Small intestine (tissue), 7 donors: Measurements from ENCODE around the gene GARNL3. TPM values are rescaled to one million over a fixed set of nuclear protein-coding genes. Genes with fewer than 3 reads are reported as not detected.

Experiments
- DNase-seq, 2 donors: peaks; one replicate each; pipeline versions ENCODE4 v3.0.0 to v3.0.0-alpha.2; 2013
- FAIRE-seq: peaks from 2 replicates; lab custom pipeline; 2012; peaks lifted over from hg19 to GRCh38; lab: Jason Lieb, UNC
- H3K27ac ChIP-seq, 3 donors: one replicate each; pipeline ENCODE4 v1.5.1; 2013; ENCODE audit warnings: low read length in 2 of 3, mild to moderate bottlenecking in 2 of 3, control low read depth in 1 of 3, inconsistent platforms in 1 of 3, low read depth in 1 of 3, moderate library complexity in 1 of 3
- H3K27me3 ChIP-seq, 3 donors: one replicate each; pipeline ENCODE4 v1.6.1; 2013; ENCODE audit warnings: low read length in 3 of 3, inconsistent platforms in 1 of 3; ENCODE audit not compliant: control insufficient read depth in 3 of 3, insufficient read depth in 3 of 3
- H3K36me3 ChIP-seq, 3 donors: one replicate each; pipeline ENCODE4 v1.6.1; 2013; ENCODE audit warnings: low read length in 3 of 3, inconsistent platforms in 1 of 3, low read depth in 1 of 3, mild to moderate bottlenecking in 1 of 3, moderate library complexity in 1 of 3; ENCODE audit not compliant: control insufficient read depth in 3 of 3, insufficient read depth in 2 of 3
- H3K4me1 ChIP-seq, 3 donors: one replicate each; pipeline ENCODE4 v1.6.1; 2013; ENCODE audit warnings: low read length in 2 of 3, inconsistent platforms in 1 of 3, low read depth in 1 of 3, mild to moderate bottlenecking in 1 of 3, moderate library complexity in 1 of 3; ENCODE audit not compliant: control insufficient read depth in 3 of 3, insufficient read depth in 2 of 3
- H3K4me3 ChIP-seq, 3 donors: one replicate each; pipeline ENCODE4 v1.5.1; 2013; ENCODE audit warnings: low read length in 3 of 3, control low read depth in 1 of 3, inconsistent platforms in 1 of 3, low read depth in 1 of 3, mild to moderate bottlenecking in 1 of 3, moderate library complexity in 1 of 3
- H3K9me3 ChIP-seq, 2 donors: one replicate each; pipeline ENCODE4 v1.6.1; 2013; ENCODE audit warnings: low read depth in 1 of 2, low read length in 1 of 2; ENCODE audit not compliant: control insufficient read depth in 2 of 2, insufficient read depth in 1 of 2
- WGBS, 3 donors: extraction: QIAGEN DNeasy Blood & Tissue Kit; methylation state at CpG; one replicate each; pipeline ENCODE4 v1.1.7; 2013; 5-methylcytosine and 5-hydroxymethylcytosine counted together
- polyA plus RNA-seq, 4 donors: library from polyadenylated mRNA; stranded (reverse) in 3 of 4; unstranded in 1 of 4; fragments of 200-250 nt in 3 of 4; fragments of 120-200 nt in 1 of 4; gene quantifications; one replicate each; pipeline versions ENCODE4 v1.2.1 to v1.2.3, GENCODE V29; 2013
- donor health status: healthy with polysubstance abuse.
- donor health status: control.
- donor health status: control.
- donor health status: Bipolar disorder and iron deficiency.
- donor health status: healthy.

GARNL3 gene
- polyA plus RNA-seq, 4 donors = 1.6 to 11.3 (median 3.5) TPM

GRCh38 chr9:127437497-127438264, 173.1 kb downstream of the GARNL3 start:
- no peaks in the 10 kb centered on the region for H3K27me3 ChIP-seq
- DNase-seq (no peak), FAIRE-seq (no peak)
- WGBS, 3 donors = 82 to 85% (median 85%) methylated on average over 12 of the region's 12 CpGs
- H3K4me3 ChIP-seq = no peak overlapping the region
- no peaks in the 10 kb centered on the region for H3K4me1 ChIP-seq
- H3K27ac ChIP-seq = no peak overlapping the region
- H3K9me3 ChIP-seq = no peaks in the 10 kb centered on the region
- H3K36me3 ChIP-seq = peaks cover 29 to 76% (median 32%) of the 10 kb centered on the region in 3 donors

GRCh38 chr9:127438394-127438793, 173.8 kb downstream of the GARNL3 start:
- no peak for FAIRE-seq
- Histone ChIP-seq H3K4me1 (no peaks in the 10 kb centered on the region), H3K4me3 (no peak overlapping the region), H3K27ac (no peak overlapping the region), H3K27me3 (no peaks in the 10 kb centered on the region), H3K36me3 (peaks cover 29 to 79% (median 32%) of the 10 kb centered on the region in 3 donors), H3K9me3 (no peaks in the 10 kb centered on the region)
- no peak for DNase-seq
- 94 to 98% (median 97%) methylated on average over 9 of the region's 9 CpGs for WGBS, 3 donors

Other genes starting within 250 kb of the GARNL3 start
- gene ANGPTL2, start 142.1 kb upstream of the GARNL3 start, polyA plus RNA-seq = 10 to 100 TPM in 1 of 4 donors, 1 to 10 TPM in 2, under 1 TPM in 1; 0.45 to 16.5 (median 4.3) TPM
- gene SLC2A8, start 132.4 kb downstream of the GARNL3 start, polyA plus RNA-seq = 10 to 100 TPM; 17.2 to 62.1 (median 20.7) TPM
- 1 to 10 TPM; 2.4 to 5.8 (median 3.3) TPM for gene ZNF79, start 159.6 kb downstream of the GARNL3 start, polyA plus RNA-seq
- 1,000 to 10,000 TPM; 2,018 to 3,950 (median 3,023) TPM for gene RPL12, start 186.6 kb downstream of the GARNL3 start, polyA plus RNA-seq
- 10 to 100 TPM; 12.8 to 22.8 (median 18.2) TPM for gene LRSAM1, start 186.7 kb downstream of the GARNL3 start, polyA plus RNA-seq